Mononuclear cell (primary cell): ENCODE data around the gene TAS2R20. TPM values are rescaled to one million over a fixed set of nuclear protein-coding genes. Genes with fewer than 3 reads are reported as not detected.
"Not testable (repeated sequence)": the region's sequence is repeated elsewhere in the genome, so short reads cannot be mapped to it uniquely, and the experiment has no call there.

ENCODE experiments used
- H3K27me3 ChIP-seq: 2 replicates; pipeline ENCODE4 v1.6.0; 2011; ENCODE audit warnings: low read length, control low read depth; ENCODE audit not compliant: insufficient read depth
- H3K4me1 ChIP-seq: 2 replicates; pipeline ENCODE4 v1.5.1; 2011; ENCODE audit warnings: mild to moderate bottlenecking, low read length, control low read depth; ENCODE audit not compliant: insufficient read depth
- H3K4me3 ChIP-seq: 2 replicates; pipeline ENCODE4 v1.5.1; 2011; ENCODE audit warnings: mild to moderate bottlenecking, low read length, moderate library complexity
- H3K9me3 ChIP-seq: 2 replicates; pipeline ENCODE4 v1.5.1; 2011; ENCODE audit warnings: low read depth, mild to moderate bottlenecking, control low read depth, low read length
- total RNA-seq: library from RNA; depleted of rRNA; stranded (reverse); fragments of >200 nt; gene quantifications from one replicate; pipeline ENCODE4 v1.2.3, GENCODE V29; 2012

Gene TAS2R20
- 2.6 TPM for total RNA-seq

DNA sequence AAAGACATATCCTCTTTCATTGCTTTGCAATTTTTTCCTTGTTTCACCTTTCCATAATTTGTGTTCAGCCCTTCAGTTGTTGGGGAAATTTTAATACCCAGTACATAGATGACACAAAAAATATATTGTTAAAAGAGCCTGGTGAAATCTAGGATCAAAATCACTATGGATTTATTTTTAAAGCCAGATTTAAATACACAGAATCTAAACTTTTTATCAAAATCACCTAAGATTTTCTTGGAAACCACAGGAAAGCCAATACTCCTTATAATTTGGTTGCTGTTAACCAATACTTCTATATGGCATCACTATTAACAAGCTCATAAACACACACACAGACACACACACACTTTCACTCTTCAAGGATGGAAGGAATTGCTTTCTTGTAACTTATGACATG is at the start of gene TAS2R20:
TAS2R20 (minus strand) TSS at position 101 of the 400 bp plus-strand sequence. CDS start 429 bp downstream, outside the sequence.
- H3K9me3 ChIP-seq = no peaks in the 10 kb centered on the region
- H3K27me3 ChIP-seq = no peaks in the 10 kb centered on the region
- no peak within 1 kb of the TSS for H3K4me3 ChIP-seq
- no peaks in the 10 kb centered on the region for H3K4me1 ChIP-seq

DNA sequence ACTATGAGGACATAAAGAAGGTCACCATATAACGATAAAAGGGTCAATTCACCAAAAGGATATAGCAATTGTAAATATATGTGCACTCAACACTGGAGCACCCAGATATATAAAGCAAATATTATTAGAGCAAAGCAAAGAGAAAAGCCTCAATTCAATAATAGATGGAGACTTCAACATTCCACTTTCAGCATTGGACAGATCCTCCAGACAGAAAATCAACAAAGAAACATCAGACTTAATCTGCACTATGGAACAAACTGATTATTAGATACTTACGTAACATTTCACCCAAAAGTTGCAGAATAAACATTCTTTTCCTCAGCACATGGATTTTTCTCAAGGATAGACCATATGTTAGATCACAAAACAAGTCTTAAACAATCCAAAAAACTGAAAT is 43.3 kb upstream of the TAS2R20 start:
- H3K27me3 ChIP-seq, H3K4me1 ChIP-seq: not testable (repeated sequence)

GRCh38 chr12:11040162-11040561 is 42.1 kb upstream of the TAS2R20 start:
- Histone ChIP-seq H3K27me3 (no peaks in the 10 kb centered on the region), H3K9me3 (no peaks in the 10 kb centered on the region), H3K4me1 (no peaks in the 10 kb centered on the region), H3K4me3 (no peak overlapping the region)

More for the DNA sequence above, 43.3 kb upstream of the TAS2R20 start:
- not testable (repeated sequence) for H3K4me3 ChIP-seq, H3K9me3 ChIP-seq

DNA sequence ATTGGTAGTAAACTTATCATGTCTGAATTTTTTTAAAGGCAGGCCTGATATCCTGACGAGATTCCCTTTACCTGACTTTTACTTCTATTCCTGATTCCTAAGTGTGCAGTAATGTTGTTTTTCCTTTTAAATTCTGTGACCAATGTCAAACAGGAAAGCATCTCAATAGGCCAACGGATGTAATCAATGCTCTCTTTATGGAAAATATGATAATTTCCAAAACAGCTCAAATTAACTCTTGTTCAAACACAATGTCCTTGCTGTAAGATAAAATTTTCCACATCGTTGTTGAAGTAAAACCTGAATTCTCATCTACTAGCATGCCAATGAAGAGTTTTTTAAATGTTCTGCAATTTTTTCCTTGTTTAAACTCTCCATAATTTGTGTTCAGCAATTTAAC is 41.1 kb upstream of the TAS2R20 start:
- no peaks in the 10 kb centered on the region for H3K4me1 ChIP-seq
- no peak overlapping the region for H3K4me3 ChIP-seq
- H3K27me3 ChIP-seq = no peaks in the 10 kb centered on the region
- no peaks in the 10 kb centered on the region for H3K9me3 ChIP-seq

DNA sequence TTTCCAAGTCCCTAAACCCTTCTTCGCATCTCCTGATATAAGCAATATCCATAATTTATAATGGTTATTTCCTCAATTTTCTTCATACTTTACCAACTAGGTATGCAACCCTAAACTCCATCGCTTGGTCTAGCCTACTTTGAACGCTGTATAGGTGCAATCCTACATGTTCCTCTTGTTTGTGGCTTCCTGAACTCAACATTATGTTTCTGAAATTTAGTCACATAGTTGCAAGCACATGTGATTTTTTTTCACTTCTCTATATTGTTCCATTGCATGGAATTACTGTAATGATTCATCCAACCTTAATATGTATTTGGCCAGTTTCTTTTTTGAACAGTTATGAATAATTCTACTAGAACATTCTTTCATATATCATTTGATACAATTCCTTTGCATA is 35.9 kb upstream of the TAS2R20 start:
- H3K4me1 ChIP-seq, H3K4me3 ChIP-seq, H3K9me3 ChIP-seq, H3K27me3 ChIP-seq: not testable (repeated sequence)

DNA sequence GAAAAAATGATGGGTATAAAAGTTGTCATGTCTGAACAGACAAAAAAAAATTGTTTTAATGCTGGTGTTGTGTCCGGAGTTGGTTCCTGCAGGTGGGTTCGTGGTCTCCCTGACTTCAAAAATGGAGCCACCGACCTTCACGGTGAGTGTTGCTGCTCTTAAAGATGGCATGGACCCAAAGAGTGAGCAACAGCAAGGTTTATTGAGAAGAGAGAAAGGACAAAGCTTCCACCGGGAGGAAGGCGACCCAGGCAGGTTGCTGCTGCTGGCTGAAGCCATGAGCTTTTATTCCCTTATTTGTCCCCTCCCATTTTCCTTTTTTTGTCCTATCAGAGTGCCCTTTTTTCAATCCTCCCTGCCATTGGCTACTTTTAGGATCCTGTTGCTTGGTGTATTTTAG is 33.2 kb upstream of the TAS2R20 start, which contains the start of gene TAS2R31:
TAS2R31 (minus strand) TSS at position 101 of the 400 bp plus-strand sequence; CDS start at position 29, 72 bp downstream.
- Histone ChIP-seq H3K4me1 (no peaks in the 10 kb centered on the region), H3K9me3 (no peaks in the 10 kb centered on the region), H3K4me3 (no peak within 1 kb of the TSS), H3K27me3 (no peaks in the 10 kb centered on the region)

DNA sequence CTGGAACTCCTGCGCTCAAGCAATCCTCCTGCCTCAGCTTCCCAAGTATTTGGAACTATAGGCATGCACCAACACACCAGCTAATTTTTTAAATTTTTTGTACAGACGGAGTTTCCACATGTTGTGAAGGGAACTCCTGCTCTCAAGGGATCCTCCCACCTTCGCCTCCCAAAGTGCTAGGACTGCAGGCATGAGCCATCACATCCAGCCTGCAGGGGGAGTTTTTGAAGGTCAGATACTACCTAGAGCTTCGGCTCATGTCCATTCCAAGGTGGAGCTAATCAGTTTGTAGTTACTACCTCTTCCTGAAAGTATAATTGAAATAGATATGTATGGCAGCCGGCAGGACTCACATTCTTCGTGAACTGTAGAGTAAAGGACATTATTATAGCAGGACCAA is 28.0 kb upstream of the TAS2R20 start:
- no peak overlapping the region for H3K4me3 ChIP-seq
- no peaks in the 10 kb centered on the region for H3K9me3 ChIP-seq
- no peaks in the 10 kb centered on the region for H3K27me3 ChIP-seq
- no peaks in the 10 kb centered on the region for H3K4me1 ChIP-seq

DNA sequence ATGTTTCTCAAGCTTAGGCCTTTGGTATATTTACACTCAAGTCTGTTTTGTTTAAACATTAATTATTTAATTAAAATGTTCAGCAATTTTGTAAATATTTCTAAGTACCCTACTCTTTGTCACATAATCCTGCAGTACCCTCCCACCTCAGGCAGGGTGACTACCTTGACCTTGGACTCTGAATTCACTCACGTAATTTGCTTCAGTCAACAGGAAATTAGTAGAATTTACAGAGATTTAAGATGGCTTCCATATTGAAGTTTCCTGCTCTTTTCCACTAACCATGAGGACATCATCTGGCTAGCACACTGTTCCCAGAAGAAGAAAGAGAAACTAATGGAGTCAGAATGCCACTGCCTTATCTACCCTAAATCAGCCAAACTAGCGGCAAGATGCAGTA is 25.3 kb upstream of the TAS2R20 start:
- no peaks in the 10 kb centered on the region for H3K9me3 ChIP-seq
- H3K4me3 ChIP-seq = no peak overlapping the region
- H3K27me3 ChIP-seq = no peaks in the 10 kb centered on the region

DNA sequence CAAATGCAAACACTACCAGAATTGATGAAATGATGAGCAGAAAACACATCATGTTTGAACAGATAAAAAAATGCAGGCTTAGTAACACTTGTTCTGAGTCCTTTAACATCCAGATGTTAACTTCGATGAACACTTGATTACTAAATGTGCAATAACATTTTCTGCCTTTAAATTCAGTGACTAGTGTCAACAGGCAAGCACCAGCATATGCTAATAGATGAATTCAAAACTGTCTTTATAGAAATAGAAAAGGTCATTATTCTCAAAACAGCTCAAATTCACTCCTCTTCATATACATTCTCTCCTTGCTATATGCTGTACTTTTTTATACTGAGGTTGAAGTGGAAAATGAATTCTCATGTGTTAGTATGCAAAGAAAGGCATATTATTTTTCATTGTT is 24.4 kb upstream of the TAS2R20 start, which contains the start of gene TAS2R19:
TAS2R19 (minus strand) TSS at position 101 of the 400 bp plus-strand sequence; CDS start at position 52, 49 bp downstream.
- H3K4me1 ChIP-seq = no peaks in the 10 kb centered on the region
- H3K4me3 ChIP-seq = no peak within 1 kb of the TSS
- H3K9me3 ChIP-seq = no peaks in the 10 kb centered on the region
- no peaks in the 10 kb centered on the region for H3K27me3 ChIP-seq

More for the DNA sequence above, 25.3 kb upstream of the TAS2R20 start:
- no peaks in the 10 kb centered on the region for H3K4me1 ChIP-seq

DNA sequence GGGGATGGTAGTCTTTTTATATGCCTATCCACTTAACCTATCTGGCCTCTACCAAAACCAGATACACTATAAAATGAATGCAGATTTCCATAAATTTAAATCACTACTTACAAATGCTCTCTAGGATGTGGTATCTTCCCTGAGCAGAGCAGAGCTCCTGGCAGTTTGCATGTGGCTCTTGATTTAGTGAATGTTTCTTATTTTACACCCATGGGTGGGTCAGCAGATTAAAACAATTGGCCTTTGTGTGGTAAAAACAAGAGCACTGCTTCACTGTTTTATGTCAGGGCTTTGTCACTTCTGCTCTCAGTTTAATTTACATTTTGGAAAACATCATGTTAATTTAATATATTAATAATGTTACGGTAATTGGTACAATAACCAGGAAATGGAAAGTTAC is 18.8 kb upstream of the TAS2R20 start:
- Histone ChIP-seq H3K4me1 (no peaks in the 10 kb centered on the region), H3K9me3 (no peaks in the 10 kb centered on the region), H3K4me3 (no peak overlapping the region), H3K27me3 (no peaks in the 10 kb centered on the region)

DNA sequence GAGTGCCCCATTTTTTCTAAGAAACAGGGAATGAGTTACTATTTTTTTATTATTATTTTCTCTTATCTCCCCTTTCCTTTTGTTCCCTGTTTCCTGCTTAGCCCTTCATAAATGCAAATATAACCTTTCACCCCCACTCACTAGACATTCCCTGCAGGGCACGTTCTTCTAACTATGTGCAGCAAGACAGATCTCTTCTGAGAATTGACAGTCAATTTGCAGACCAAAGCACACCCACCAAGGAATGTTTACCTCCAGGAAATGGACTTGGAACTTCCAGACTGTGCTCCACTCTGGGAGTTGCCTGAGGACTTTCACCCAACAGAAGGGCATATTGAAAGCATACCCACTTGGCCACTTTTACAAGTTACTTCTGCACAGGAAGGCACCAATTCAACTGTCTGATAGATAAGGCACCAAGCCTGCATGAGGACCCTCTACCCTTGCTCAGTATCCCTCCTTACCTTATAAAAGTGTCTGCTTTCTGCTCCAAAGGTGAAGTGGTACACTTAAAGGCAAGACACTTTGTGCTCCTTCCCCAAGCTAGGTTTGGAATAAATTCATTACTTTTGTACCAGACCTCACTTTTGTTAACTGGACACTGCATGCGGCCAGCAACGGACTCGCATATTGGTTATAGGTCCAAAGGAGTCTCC is 17.8 kb upstream of the TAS2R20 start:
- H3K9me3 ChIP-seq = no peaks in the 10 kb centered on the region
- no peaks in the 10 kb centered on the region for H3K4me1 ChIP-seq
- no peaks in the 10 kb centered on the region for H3K27me3 ChIP-seq
- H3K4me3 ChIP-seq = no peak overlapping the region

GRCh38 chr12:11014234-11014633 is 16.1 kb upstream of the TAS2R20 start:
- no peaks in the 10 kb centered on the region for H3K9me3 ChIP-seq
- H3K4me3 ChIP-seq = no peak overlapping the region
- no peaks in the 10 kb centered on the region for H3K27me3 ChIP-seq
- no peaks in the 10 kb centered on the region for H3K4me1 ChIP-seq

DNA sequence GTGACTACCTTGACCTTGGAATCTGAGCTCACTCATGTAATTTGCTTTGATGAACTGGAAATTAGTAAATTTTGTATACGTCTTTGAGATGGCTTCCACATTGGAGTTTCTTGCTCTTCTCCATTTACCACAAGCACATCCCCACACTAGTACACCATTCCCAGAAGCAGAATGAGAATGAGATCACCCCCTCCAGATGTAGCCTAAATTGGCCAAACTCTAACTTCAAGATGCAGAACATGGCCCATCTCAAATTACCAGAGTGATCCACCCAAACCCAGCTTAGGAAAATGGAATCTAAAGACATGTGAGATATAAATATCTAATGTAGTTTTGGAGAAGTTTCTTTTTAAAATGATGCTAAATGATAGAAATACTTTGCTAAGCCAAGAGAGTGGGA is 9.5 kb upstream of the TAS2R20 start:
- Histone ChIP-seq H3K9me3 (no peaks in the 10 kb centered on the region), H3K4me1 (no peaks in the 10 kb centered on the region), H3K4me3 (no peak overlapping the region), H3K27me3 (no peaks in the 10 kb centered on the region)

DNA sequence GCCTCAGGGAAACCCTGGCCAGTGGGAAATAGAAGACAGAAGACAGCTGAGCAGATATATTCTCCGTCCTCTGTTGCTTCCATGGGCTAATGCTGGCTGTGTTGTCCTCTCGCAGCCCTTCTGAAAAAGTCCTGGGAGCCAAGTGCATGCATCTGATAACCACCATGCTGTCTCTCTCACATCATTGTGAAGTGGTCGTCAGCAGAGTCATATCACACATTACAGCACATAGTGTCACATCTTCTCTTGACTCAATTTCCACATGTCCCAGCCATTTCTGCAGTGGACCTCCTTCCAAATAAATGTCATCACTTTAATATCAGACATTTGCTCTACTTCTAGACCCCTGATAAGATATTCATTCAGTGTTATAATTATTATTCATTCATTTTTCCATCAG is 3.8 kb downstream of the TAS2R20 start:
- Histone ChIP-seq H3K9me3 (no peaks in the 10 kb centered on the region), H3K27me3 (no peaks in the 10 kb centered on the region), H3K4me3 (no peak overlapping the region), H3K4me1 (no peaks in the 10 kb centered on the region)

DNA sequence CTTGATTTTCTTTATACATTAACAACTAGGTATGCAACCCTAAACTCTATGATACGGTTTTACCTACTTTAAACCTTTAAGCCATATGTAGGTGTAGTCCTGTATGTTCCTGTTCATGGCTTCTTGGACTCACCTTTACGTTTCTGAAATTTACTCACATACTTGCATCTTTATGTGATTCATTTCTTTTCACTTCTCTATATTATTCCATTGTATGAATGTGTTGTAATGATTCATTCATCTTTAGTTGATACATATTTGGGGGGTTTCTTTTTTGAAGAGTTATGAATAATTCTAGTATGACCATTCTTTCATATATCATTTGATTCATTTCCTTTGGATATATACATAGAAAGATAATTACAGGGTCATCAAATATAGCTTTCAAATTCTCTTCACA is 9.0 kb downstream of the TAS2R20 start:
- no peaks in the 10 kb centered on the region for H3K4me1 ChIP-seq
- H3K9me3 ChIP-seq = no peaks in the 10 kb centered on the region
- no peaks in the 10 kb centered on the region for H3K27me3 ChIP-seq
- H3K4me3 ChIP-seq = no peak overlapping the region

DNA sequence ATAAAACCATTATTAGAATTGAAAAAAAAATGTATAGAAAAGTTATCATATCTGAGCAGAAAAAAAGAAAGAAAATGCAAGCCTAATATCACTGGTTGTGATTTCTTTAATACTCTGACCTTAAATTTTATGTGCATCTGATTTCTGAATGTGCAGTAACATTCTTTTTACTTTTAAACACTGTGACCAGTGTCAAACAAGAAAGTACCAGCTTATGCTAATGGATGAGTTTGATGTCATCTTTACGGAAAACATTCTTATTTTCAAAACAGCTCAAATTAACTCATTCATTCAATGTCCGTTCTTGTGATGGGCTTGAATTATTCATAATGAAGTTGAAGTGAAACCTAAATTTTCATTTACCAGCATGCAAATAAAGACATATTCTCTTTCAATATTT is 11.3 kb downstream of the TAS2R20 start, which contains the start of gene TAS2R50:
TAS2R50 (minus strand) TSS at position 101 of the 400 bp plus-strand sequence; CDS start at position 49, 52 bp downstream.
- no peaks in the 10 kb centered on the region for H3K9me3 ChIP-seq
- no peaks in the 10 kb centered on the region for H3K27me3 ChIP-seq
- H3K4me3 ChIP-seq = no peak within 1 kb of the TSS
- peaks cover 12% of the 10 kb centered on the region for H3K4me1 ChIP-seq
